Measurements from ENCODE around the gene GTF3C4.

DNA sequence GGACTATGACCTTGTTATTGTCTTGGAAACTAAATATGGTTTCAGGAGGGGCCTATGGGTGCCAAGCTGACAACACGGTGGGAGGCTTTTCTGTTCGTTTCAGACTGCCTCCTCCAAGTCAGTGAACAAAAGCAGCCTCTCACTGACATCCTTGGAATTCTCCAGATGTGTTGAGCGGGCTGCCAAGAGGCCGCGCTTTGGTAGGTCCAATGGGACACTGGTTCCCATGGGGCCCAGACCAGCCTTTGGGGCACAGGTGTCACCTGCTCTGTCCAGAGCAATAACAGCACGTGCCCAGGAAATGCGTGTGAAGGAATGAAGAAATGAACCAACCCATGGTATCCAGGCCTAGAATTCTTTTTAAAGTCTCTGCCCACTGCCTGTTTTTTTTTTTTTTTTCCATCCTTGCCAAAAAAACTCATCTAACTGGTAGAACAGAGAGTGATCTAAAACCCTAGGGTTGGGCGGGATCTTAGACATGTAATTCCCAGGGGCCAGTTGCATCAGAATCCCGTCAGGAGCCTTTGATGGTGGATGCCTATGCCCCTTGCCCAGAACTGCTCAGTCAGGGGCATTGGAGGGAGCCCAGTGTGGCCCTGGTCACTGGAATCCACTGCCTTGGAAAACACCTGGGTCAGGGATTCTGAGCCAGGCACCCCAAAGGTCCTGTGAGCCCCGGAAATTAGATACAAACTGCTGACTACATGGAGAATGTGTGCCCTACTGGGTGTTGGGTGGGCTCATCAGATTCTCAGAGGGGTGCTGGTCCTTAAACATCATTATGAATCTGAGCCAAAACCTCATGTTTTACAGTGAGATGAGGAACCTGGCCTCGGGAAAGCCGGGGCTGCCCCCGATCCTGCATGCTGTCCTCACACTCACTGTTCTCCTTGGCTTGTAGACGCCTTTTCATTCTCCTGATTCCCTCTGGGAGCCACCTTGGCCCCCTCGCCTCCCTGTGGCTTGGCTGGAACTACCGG is 60.1 kb downstream of the GTF3C4 start:
- TF ChIP-seq, protein P1, sequence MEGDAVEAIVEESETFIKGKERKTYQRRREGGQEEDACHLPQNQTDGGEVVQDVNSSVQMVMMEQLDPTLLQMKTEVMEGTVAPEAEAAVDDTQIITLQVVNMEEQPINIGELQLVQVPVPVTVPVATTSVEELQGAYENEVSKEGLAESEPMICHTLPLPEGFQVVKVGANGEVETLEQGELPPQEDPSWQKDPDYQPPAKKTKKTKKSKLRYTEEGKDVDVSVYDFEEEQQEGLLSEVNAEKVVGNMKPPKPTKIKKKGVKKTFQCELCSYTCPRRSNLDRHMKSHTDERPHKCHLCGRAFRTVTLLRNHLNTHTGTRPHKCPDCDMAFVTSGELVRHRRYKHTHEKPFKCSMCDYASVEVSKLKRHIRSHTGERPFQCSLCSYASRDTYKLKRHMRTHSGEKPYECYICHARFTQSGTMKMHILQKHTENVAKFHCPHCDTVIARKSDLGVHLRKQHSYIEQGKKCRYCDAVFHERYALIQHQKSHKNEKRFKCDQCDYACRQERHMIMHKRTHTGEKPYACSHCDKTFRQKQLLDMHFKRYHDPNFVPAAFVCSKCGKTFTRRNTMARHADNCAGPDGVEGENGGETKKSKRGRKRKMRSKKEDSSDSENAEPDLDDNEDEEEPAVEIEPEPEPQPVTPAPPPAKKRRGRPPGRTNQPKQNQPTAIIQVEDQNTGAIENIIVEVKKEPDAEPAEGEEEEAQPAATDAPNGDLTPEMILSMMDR (IDR thresholded peaks at IDR 0.05) = no peak
- TF ChIP-seq POLR2A (IDR thresholded peaks at IDR 0.05) = no peak

Measured in heart left ventricle (tissue), 13 donors.